Endothelial cell of umbilical vein (primary cell): ENCODE results near the gene UTF1. TPM values are rescaled to one million over a fixed set of nuclear protein-coding genes. Genes with fewer than 3 reads are reported as not detected.

Experiments used
- BruUV-seq: library from RNA; stranded (reverse); fragments of 400-500 nt; replicated peaks from 2 replicates; lab custom pipeline; 2021; lab: Mats Ljungman, UMichigan
- CTCF ChIA-PET: fragments of 300-600, 350-600 bp; sonication (Branson Sonifier 250); formaldehyde crosslinking; loops from one replicate; lab custom pipeline; 2021; ENCODE audit warnings: antibody characterized with exemption, inconsistent platforms; lab: Charles Lee
- POLR2A ChIA-PET: fragments of 300-600, 350-600 bp; sonication (Branson Sonifier 250); formaldehyde crosslinking; loops from one replicate; lab custom pipeline; 2021; ENCODE audit warnings: antibody characterized with exemption, inconsistent platforms; lab: Charles Lee
- DNase-seq: peaks from one replicate; pipeline ENCODE4 v3.0.0-alpha.2; 2011; ENCODE audit warnings: low read depth, low spot score
- FAIRE-seq: peaks from 2 replicates; lab custom pipeline; 2011; peaks lifted over from hg19 to GRCh38; lab: Jason Lieb, UNC
- H2AFZ ChIP-seq: 2 replicates; pipeline ENCODE4 v1.6.0; 2012; ENCODE audit warnings: low read depth, low read length, control low read depth, inconsistent platforms
- H3K27ac ChIP-seq: 2 replicates; pipeline ENCODE4 v1.5.1; 2011; ENCODE audit warnings: low read depth, mild to moderate bottlenecking, control low read depth, low read length, moderate library complexity; ENCODE audit not compliant: insufficient read depth
- H3K27me3 ChIP-seq, 2 experiments: 2 replicates each; pipeline versions ENCODE4 v1.6.0 to v1.6.1; 2011; ENCODE audit warnings: low read length in 2 of 2, mixed read lengths in 1 of 2; ENCODE audit not compliant: control insufficient read depth in 2 of 2, insufficient read depth in 2 of 2
- H3K36me3 ChIP-seq, 2 experiments: 2 replicates in 1 of 2; 3 replicates in 1 of 2; pipeline ENCODE4 v1.5.1; 2011; ENCODE audit warnings: low read length in 2 of 2, mild to moderate bottlenecking in 1 of 2, moderate library complexity in 1 of 2; ENCODE audit not compliant: control insufficient read depth in 2 of 2, insufficient read depth in 2 of 2; ENCODE audit errors: extremely low read depth in 1 of 2
- H3K4me1 ChIP-seq: 3 replicates; pipeline ENCODE4 v1.5.1; 2011; ENCODE audit warnings: mild to moderate bottlenecking, low read length; ENCODE audit not compliant: control insufficient read depth, insufficient read depth; ENCODE audit errors: extremely low read depth
- H3K4me2 ChIP-seq: 2 replicates; pipeline ENCODE4 v1.6.1; 2011; ENCODE audit warnings: low read length, control low read depth, mixed read lengths; ENCODE audit not compliant: insufficient read depth
- H3K4me3 ChIP-seq, 3 experiments: fragments of 200-600 bp in 1 of 3; sonication (generic), shearing (Covaris generic) in 1 of 3; replicated peaks in 1 of 3; 2 replicates each; pipeline ENCODE4 v1.5.1; 2011 to 2016; ENCODE audit warnings: control low read depth in 3 of 3, low read length in 3 of 3, mild to moderate bottlenecking in 2 of 3, inconsistent platforms in 1 of 3, low read depth in 1 of 3, moderate library complexity in 1 of 3; ENCODE audit not compliant: insufficient read depth in 1 of 3
- H3K79me2 ChIP-seq: 2 replicates; pipeline ENCODE4 v1.6.0; 2012; ENCODE audit warnings: low read length, inconsistent platforms; ENCODE audit not compliant: control insufficient read depth, insufficient read depth
- H3K9ac ChIP-seq: replicated peaks from 2 replicates; pipeline ENCODE3; 2011; ENCODE audit warnings: low read length, control low read depth; ENCODE audit not compliant: insufficient read depth; ENCODE audit errors: extremely low read depth
- H3K9me1 ChIP-seq: replicated peaks from 3 replicates; pipeline ENCODE4 v1.6.0; 2011; ENCODE audit warnings: mild to moderate bottlenecking, low read length; ENCODE audit not compliant: control insufficient read depth, insufficient read depth; ENCODE audit errors: extremely low read depth
- H3K9me3 ChIP-seq: replicated peaks from 2 replicates; pipeline ENCODE4 v1.5.1; 2012; ENCODE audit warnings: low read length, inconsistent platforms; ENCODE audit not compliant: control insufficient read depth, insufficient read depth
- H4K20me1 ChIP-seq: replicated peaks from 2 replicates; pipeline ENCODE3; 2011; ENCODE audit warnings: mild to moderate bottlenecking, low read length; ENCODE audit not compliant: control insufficient read depth, insufficient read depth; ENCODE audit errors: extremely low read depth
- CTCF ChIP-seq, 2 donors: IDR thresholded peaks; 1 replicate in 1 of 2; 2 replicates in 1 of 2; pipeline ENCODE4 v1.5.1; 2011; ENCODE audit warnings: low read length in 2 of 2, mild to moderate bottlenecking in 2 of 2, moderate library complexity in 2 of 2, control low read depth in 1 of 2, inconsistent platforms in 1 of 2, low read depth in 1 of 2; ENCODE audit not compliant: insufficient read depth in 1 of 2; ENCODE audit errors: extremely low read depth in 1 of 2
- EZH2 ChIP-seq: IDR thresholded peaks from 2 replicates; pipeline ENCODE4 v1.6.1; 2012; ENCODE audit warnings: borderline replicate concordance, low read depth, mild to moderate bottlenecking, moderate library complexity, low read length, inconsistent platforms; ENCODE audit not compliant: severe bottlenecking
- MYC ChIP-seq: IDR thresholded peaks from one replicate; pipeline ENCODE4 v1.6.1; 2011; ENCODE audit warnings: mild to moderate bottlenecking, low read depth, low read length
- POLR2AphosphoS5 ChIP-seq: IDR thresholded peaks from 2 replicates; pipeline ENCODE4 v1.6.1; 2012; ENCODE audit warnings: low read depth, mild to moderate bottlenecking, control low read depth, low read length, moderate library complexity; ENCODE audit not compliant: insufficient read depth
- dilution Hi-C: fragments of 300-500 bp; cut with MboI; formaldehyde crosslinking; loops from one replicate; pipeline ENCODE4 v1.15.0; 2019; ENCODE audit warnings: low sequenced_read_pairs; ENCODE audit not compliant: extremely low pct_ligation_motif_present
- intact Hi-C: fragments of 100-400 bp; cut with micrococcal nuclease; formaldehyde crosslinking; loops from one replicate; pipeline ENCODE4 v1.10.0; 2022
- polyA plus RNA-seq, 4 experiments: library from polyadenylated mRNA; depleted of rRNA in 3 of 4; stranded (reverse) in 3 of 4; unstranded in 1 of 4; fragments of >200 nt; gene quantifications; 2 replicates each; pipeline versions ENCODE4 v1.2.1 to v1.2.3, GENCODE V29; 2011 to 2012; ENCODE audit warnings: missing spikeins in 1 of 4
- total RNA-seq: library from RNA; stranded (reverse); gene quantifications from 2 replicates; pipeline ENCODE4 v1.2.3, GENCODE V29; 2021

Gene UTF1
- total and polyA plus RNA-seq, 2 donors (not counting 3 experiments of a cell fraction or from before 2014, with no cell fraction given) = not detected

DNA sequence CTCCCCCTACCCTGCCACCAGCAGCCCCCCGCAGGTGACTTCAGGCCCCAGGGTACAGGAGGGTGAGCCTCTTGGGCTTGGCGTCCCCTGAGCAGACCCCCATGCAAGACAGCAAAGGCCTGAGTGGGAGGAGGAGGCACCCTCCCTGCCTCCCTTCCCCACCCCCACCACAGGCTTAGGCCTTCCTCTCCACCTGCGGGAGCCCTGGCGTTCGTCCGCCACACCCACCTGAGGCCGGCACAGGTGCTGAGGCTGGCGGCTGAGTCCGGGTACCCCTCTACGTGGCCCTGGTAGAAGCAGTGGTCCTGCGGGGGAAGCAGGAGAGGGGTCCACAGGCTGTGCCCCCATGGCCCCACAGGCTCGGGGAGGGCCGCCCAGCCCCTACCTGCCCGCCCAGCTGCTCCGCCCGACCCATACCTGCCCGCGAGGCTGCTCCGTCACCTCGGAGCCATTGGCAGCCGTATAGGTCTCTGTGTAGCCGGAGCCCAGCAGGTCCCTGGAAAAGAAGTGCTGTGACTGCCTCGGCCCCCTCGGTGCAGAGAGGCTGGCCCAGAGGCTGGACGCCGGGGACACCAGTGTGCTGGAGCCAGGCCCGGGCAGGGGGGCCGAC, 43.6 kb downstream of the UTF1 start:
- Histone ChIP-seq H3K4me2 (no peak overlapping the region), H3K27me3 (peaks cover 5 to 10% of the 10 kb centered on the region in 2 experiments), H3K9me1 (no peaks in the 10 kb centered on the region), H3K9me3 (no peaks in the 10 kb centered on the region), H2AFZ (no peak overlapping the region), H4K20me1 (no peaks in the 10 kb centered on the region), H3K36me3 (no peaks in the 10 kb centered on the region), H3K79me2 (no peaks in the 10 kb centered on the region), H3K27ac (no peak overlapping the region), H3K4me3 (no peak overlapping the region), H3K9ac (no peak overlapping the region), H3K4me1 (no peaks in the 10 kb centered on the region)
- TF ChIP-seq MYC (no peak), EZH2 (no peak), CTCF (IDR thresholded peaks at IDR 0.05; ENCODE audit: extremely low read depth in 1 of 2, insufficient read depth in 1 of 2, low read depth in 1 of 2, low read length in 2 of 2) (no peak), POLR2AphosphoS5 (no peak)
- intact Hi-C loops (no loop called here), dilution Hi-C loops (no loop called here)
- POLR2A ChIA-PET = no interaction called here
- BruUV-seq = no TSS peak
- FAIRE-seq (no peak), DNase-seq (no peak)
- CTCF ChIA-PET = no interaction called here
